Progenitor cell of endocrine pancreas (in vitro differentiated cells): ENCODE measurements around the gene ZNF618. TPM values are rescaled to one million over a fixed set of nuclear protein-coding genes. Genes with fewer than 3 reads are reported as not detected.

ENCODE experiments used
- DNase-seq: peaks from one replicate; pipeline ENCODE4 v3.0.0; 2021; ENCODE audit warnings: low spot score; ENCODE audit not compliant: unreplicated experiment
- H3K27ac Mint-ChIP-seq: 2 replicates; pipeline ENCODE4 v1.8.0; 2021; ENCODE audit warnings: mild to moderate bottlenecking, moderate library complexity, mixed read lengths
- H3K27me3 Mint-ChIP-seq: 2 replicates; pipeline ENCODE4 v1.8.0; 2021; ENCODE audit warnings: mixed read lengths
- H3K36me3 Mint-ChIP-seq: 2 replicates; pipeline ENCODE4 v1.8.0; 2022; ENCODE audit warnings: mixed read lengths; ENCODE audit not compliant: insufficient read depth
- H3K4me1 Mint-ChIP-seq: 2 replicates; pipeline ENCODE4 v1.8.0; 2021; ENCODE audit warnings: low read depth, mixed read lengths
- H3K4me3 Mint-ChIP-seq: 2 replicates; pipeline ENCODE4 v1.8.0; 2021; ENCODE audit warnings: low read depth, mild to moderate bottlenecking, moderate library complexity, mixed read lengths
- H3K9me3 Mint-ChIP-seq: 2 replicates; pipeline ENCODE4 v1.8.0; 2021; ENCODE audit warnings: low read depth, mixed read lengths
- CTCF ChIP-seq: fragments of 200-600 bp; sonication (generic); IDR thresholded peaks from one replicate; pipeline ENCODE4 v1.5.0; 2021; ENCODE audit warnings: antibody characterized with exemption, mild to moderate bottlenecking; ENCODE audit not compliant: unreplicated experiment
- total RNA-seq: library from RNA; stranded (reverse); gene quantifications from 2 replicates; pipeline ENCODE4 v1.2.1, GENCODE V29; 2021

Gene ZNF618
- total RNA-seq, 1 donor from 2014 or later = 85.8 TPM

GRCh38 chr9:113886466-113886865 lies 10.4 kb downstream of the ZNF618 start:
- peaks cover 36% of the 10 kb centered on the region for H3K36me3 Mint-ChIP-seq
- peaks cover 28% of the 10 kb centered on the region for H3K4me1 Mint-ChIP-seq
- H3K27ac Mint-ChIP-seq = no peak overlapping the region
- no peak for DNase-seq
- no peak for TF ChIP-seq CTCF
- no peaks in the 10 kb centered on the region for H3K27me3 Mint-ChIP-seq
- peaks cover 22% of the 10 kb centered on the region for H3K9me3 Mint-ChIP-seq
- no peak overlapping the region for H3K4me3 Mint-ChIP-seq

- Mint-ChIP-seq H3K27ac (no peak overlapping the region), H3K4me1 (peaks cover 24% of the 10 kb centered on the region), H3K27me3 (no peaks in the 10 kb centered on the region), H3K36me3 (peaks cover 38% of the 10 kb centered on the region), H3K4me3 (no peak overlapping the region), H3K9me3 (peaks cover 22% of the 10 kb centered on the region)
- DNase-seq = no peak
- TF ChIP-seq CTCF = no peak
These were observed 10.8 kb downstream of the ZNF618 start for GRCh38 chr9:113886933-113887332.

- Mint-ChIP-seq H3K4me1 (peaks cover 22% of the 10 kb centered on the region), H3K27me3 (no peaks in the 10 kb centered on the region), H3K36me3 (peaks cover 42% of the 10 kb centered on the region), H3K27ac (peak overlapping the region; percentile 54), H3K4me3 (no peak overlapping the region), H3K9me3 (peaks cover 22% of the 10 kb centered on the region)
- no peak for DNase-seq
- TF ChIP-seq CTCF = no peak
These were observed 11.3 kb downstream of the ZNF618 start for GRCh38 chr9:113887436-113887835.

GRCh38 chr9:113888336-113888735 lies 12.2 kb downstream of the ZNF618 start:
- no peak for TF ChIP-seq CTCF
- H3K4me1 Mint-ChIP-seq = peaks cover 18% of the 10 kb centered on the region
- no peak overlapping the region for H3K4me3 Mint-ChIP-seq
- H3K9me3 Mint-ChIP-seq = peaks cover 26% of the 10 kb centered on the region
- no peaks in the 10 kb centered on the region for H3K27me3 Mint-ChIP-seq
- no peak overlapping the region for H3K27ac Mint-ChIP-seq
- peaks cover 46% of the 10 kb centered on the region for H3K36me3 Mint-ChIP-seq
- no peak for DNase-seq

- Mint-ChIP-seq H3K36me3 (peaks cover 46% of the 10 kb centered on the region), H3K9me3 (peaks cover 26% of the 10 kb centered on the region), H3K27ac (no peak overlapping the region), H3K4me3 (no peak overlapping the region), H3K27me3 (no peaks in the 10 kb centered on the region), H3K4me1 (peaks cover 17% of the 10 kb centered on the region)
- DNase-seq = no peak
- no peak for TF ChIP-seq CTCF
These were observed 12.9 kb downstream of the ZNF618 start for GRCh38 chr9:113888976-113889375.
